Posterior vena cava (tissue), 2 donors: ENCODE measurements around the gene ZNF444. TPM values are rescaled to one million over a fixed set of nuclear protein-coding genes. Genes with fewer than 3 reads are reported as not detected.
"Not testable (repeated sequence)": the region's sequence is repeated elsewhere in the genome, so short reads cannot be mapped to it uniquely, and the experiment has no call there.

Experiments
- DNase-seq: peaks from one replicate; pipeline ENCODE4 v3.0.0-alpha.2; 2020; ENCODE audit warnings: low spot score
- intact Hi-C, 2 donors: fragments of 100-400 bp; cut with DNase I; formaldehyde crosslinking; loops; one replicate each; pipeline versions ENCODE4 v1.14.1 to v1.14.2; 2022 to 2023
- long read RNA-seq, 2 donors: library from polyadenylated mRNA; unstranded; transcript quantifications; one replicate each; pipeline ENCODE4 v2.0.0, GENCODE V29; 2020 to 2021
- total RNA-seq, 2 donors: library from RNA; stranded (reverse); fragmentation: NEBNext Ultra II Directional; extraction: Animal tissue kit (Norgen Biotek cat#: 25700); gene quantifications; one replicate each; pipeline ENCODE4 v1.2.1, GENCODE V29; 2021
- donor health status: DM: yes; HTN: yes; CAD: no.
- donor health status: DM: yes; HTN: yes; CAD: no.

Gene ZNF444
- 10 to 100 TPM; 17.8 to 23.8 TPM for total RNA-seq
- long read RNA-seq, donor 1, partial matches to known transcripts: 0 of 3 reads
- long read RNA-seq, donor 1, other reads (novel, unspliced or antisense): 2 of 3 reads
- long read RNA-seq, donor 2, transcript ZNF444-201 (5 exons, 2,042 nt): major isoform, 13 of 29 reads
- long read RNA-seq, donor 2, transcript ZNF444-211 (5 exons, 1,906 nt): minor isoform, 5 of 29 reads
- long read RNA-seq, donor 2, partial matches to known transcripts: 4 of 29 reads
- long read RNA-seq, donor 2, other reads (novel, unspliced or antisense): 6 of 29 reads

- peak; percentile 99 for DNase-seq
- intact Hi-C loops: no loop called here
Measured at GRCh38 chr19:56140583-56141416, at the start of gene ZNF444. Gene ZNF444, plus strand, starts transcription at chr19:56141287. Its CDS starts 5,625 bp downstream, at chr19:56146912.

- no peak for DNase-seq
- intact Hi-C loops: no loop called here
Measured at GRCh38 chr19:56091751-56092546, 49.1 kb upstream of the ZNF444 start.

- no peak for DNase-seq
- intact Hi-C loops: no loop called here
Measured at GRCh38 chr19:56092685-56093631, 48.1 kb upstream of the ZNF444 start.

GRCh38 chr19:56094449-56094848 is 46.6 kb upstream of the ZNF444 start:
- intact Hi-C loops: no loop called here
- DNase-seq: no peak

GRCh38 chr19:56096665-56097064 is 44.4 kb upstream of the ZNF444 start:
- DNase-seq: no peak
- intact Hi-C loops: no loop called here

DNA sequence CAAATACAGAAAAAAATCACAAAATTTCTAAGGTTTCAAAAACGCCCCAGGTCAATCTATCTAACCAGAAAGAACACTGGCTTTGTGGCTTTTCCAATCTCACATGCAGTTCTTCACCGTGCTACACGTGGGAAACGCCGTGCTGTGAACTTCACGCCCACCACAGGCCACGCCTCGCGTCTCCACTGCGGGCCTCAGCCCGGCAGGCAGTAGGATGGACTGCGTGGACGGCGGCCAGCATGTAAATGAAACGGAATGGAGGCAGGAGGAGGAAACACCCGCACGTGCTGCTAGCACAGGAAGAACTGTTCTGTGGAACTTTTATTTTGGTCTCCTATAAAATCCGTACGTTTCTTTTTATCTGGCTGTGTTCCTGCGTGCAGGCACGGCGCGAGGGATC is 43.8 kb upstream of the ZNF444 start:
- no peak for DNase-seq
- intact Hi-C loops: no loop called here

- intact Hi-C loops: no loop called here
- no peak for DNase-seq
Measured at GRCh38 chr19:56097776-56098175, 43.3 kb upstream of the ZNF444 start.

- DNase-seq, intact Hi-C loops: not testable (repeated sequence)
Measured at GRCh38 chr19:56098237-56098636, 42.9 kb upstream of the ZNF444 start.

DNA sequence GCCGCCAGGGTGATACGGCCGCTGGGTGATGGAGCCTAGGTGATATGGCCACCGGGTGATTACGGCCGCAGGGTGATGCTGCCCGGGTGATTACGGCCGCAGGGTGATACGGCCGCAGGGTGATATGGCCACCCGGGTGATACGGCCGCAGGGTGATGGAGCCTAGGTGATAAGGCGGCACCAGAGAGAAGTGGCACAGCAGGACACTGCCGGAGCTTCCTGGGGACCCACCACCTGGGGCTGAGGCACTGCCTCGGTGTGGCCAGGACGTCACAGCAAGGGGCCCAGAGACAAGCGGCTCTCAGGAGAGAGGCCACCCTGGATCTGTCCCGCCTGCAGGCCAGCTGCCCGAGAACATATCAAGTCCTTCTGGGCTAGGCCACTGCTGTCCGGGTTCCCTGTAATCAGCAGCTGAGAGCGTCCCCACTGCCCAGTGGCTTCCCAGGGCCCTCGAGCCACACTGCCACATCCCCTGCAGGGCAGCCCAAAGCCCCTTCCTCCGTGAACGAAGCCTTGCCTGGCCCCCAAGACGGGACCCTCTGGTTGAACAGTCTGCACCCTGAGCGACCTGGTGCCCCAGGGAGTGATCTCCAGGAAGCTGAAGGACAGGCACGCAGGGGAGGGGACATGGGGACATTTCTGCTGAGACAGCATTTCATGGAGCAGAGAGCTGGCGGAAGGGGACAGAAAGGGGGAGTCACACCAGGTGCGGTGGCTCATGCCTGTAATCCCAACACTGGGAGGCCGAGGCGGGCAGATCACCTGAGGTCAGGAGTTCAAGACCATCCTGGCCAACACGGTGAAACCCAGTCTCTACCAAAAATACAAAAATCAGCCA is 42.1 kb upstream of the ZNF444 start:
- intact Hi-C loops: no loop called here
- DNase-seq: no peak

DNA sequence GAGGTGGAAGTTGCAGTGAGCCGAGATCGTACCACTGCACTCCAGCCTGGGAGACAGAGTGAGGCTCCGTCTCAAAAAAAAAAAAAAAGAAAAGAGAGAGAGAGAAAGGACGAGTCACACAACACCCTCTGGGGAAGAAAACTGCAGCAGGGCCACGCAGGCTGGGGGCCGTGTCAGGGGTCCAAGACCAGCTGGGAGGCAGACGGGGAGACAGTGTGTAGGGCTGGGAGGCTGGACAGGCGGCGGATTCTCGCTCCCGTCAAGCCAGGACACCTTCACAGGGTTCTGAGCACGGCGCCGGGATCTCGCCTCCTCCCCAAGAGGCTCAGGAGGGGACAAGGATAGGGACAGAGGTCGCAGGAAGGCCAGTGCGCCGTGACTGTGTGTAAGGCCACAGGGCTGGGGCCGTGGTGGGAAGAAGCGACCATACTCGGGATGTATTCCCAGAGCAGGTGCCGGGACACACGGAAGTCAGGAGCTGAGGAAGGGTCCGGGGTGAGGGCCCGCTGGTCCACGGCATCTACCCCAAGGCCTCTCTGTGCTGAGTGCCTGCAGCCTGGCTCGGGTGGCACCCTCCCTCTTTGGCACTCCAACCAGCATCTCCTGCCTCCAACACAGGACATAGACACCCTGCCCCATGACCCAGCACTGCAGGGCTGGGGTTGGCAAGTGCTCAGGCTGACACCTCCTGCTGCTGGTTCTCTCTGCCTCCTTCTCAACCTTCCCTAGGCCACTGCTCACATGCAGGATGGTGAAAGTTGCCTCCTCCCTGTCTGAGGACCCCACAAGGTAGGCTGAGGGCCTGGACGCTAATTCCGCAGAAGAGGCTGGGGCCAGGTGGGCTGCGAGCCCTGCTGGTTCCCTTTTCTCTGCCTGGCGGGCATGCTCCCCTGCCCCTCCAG is 41.2 kb upstream of the ZNF444 start:
- no peak for DNase-seq
- intact Hi-C loops: no loop called here

DNA sequence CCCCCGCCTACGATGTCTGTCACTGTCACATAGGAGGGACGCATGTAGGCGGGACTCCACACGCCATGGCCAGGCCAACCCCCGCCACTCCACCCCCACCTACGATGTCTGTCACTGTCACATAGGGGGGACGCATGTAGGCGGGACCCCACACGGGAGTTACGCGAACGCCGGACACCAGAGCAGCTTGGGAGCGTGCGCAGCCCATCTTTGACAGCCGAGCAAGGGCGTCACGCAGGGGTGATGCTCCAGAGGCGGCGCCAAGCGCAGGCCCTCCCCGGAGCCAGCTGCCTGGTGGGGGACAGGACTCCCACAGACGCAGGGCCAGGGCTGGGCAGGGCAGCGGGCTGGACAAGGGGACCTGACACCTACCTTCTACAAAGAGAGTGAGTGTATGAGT is 40.0 kb upstream of the ZNF444 start:
- no peak for DNase-seq
- intact Hi-C loops: no loop called here

DNA sequence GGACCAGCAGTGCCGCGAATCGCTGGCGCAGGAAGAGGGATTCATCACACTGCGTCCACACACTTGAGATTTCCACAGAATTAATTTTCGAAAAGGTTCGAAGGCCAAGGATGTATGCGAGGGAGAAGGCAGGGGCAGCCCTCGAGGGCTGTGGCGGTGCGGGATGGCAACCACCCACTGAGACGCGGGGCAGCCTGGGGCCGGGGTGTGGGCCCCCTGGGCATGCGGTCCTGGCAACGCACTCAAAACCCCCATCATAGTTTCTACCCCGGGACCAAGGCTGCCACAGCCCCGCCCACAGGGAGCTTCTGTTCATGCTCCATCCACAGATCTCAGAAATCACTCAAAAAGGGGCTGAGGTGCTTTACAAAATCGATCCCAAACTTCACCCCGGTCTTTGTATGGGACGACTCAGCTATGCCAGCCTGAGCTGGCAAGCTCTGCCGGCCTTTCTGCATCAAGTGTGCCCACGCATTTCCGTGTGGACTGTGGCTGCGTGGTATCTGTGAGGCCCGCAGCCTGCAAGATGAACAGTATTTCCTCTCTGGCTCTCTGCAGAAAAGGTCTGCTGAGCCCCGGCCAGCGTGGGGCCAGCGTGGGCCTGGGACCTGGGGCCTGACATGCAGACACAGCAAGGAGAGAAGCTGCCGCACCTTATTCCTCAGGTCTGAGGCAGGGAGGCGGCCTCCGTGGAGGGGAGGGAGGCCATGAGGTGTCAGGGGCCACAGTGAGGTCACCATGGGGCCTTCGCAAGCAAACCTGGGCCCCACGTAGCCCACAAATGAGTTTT is 39.1 kb upstream of the ZNF444 start:
- intact Hi-C loops: no loop called here
- DNase-seq: no peak

GRCh38 chr19:56103027-56103614 is 38.0 kb upstream of the ZNF444 start:
- intact Hi-C loops: no loop called here
- no peak for DNase-seq

DNA sequence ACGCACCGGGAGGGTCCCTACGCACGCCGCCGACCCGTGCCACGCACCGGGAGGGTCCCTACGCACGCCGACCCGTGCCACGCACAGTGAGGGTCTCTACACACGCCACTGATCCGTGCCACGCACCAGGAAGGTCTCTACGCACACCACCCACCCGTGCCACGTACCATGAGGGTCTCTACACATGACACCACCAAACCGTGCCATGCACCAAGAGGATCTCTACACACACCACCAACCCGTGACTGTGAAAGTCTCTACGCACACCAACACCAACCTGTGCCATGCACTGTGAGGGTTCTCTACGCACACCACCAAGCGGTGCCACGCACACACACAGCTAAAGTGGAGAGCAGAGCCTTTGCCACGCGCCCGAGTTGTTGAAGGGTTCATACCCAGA is 36.7 kb upstream of the ZNF444 start:
- no peak for DNase-seq
- intact Hi-C loops: no loop called here

DNA sequence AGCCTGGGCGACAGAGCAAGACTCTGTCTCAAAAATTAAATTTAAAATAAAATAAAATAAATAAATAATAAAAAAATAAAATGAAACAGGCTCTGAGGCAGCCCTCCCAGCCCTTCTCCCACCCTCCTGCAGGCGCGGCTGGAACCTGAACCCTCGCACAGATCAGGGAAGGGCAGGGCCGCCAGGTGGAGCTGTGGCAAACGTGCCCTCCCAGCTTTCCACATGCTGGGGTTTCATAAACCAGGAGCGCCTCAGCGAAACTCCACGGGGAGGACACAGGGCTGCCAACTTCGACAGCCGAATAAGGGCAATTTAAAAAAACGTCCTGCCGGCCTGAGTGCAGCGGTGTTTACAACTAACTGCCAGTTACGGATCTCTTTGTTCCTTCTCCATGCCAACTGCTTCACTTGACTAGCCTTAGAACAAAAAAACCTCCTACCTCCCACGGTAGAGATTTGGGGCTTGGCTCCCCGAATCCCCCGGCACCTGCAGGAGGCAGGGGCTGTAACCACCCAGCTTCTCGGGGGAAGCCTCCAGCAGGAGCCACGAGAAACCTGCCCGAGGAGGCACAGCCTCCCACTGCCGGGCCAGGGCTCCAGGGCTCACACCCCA is 35.9 kb upstream of the ZNF444 start:
- intact Hi-C loops: no loop called here
- DNase-seq: peak; percentile 91
